Mesendoderm (in vitro differentiated cells): Measurements from ENCODE around the gene NPY2R.

Experiments
- DNase-seq: peaks from one replicate; pipeline ENCODE4 v3.0.0; 2013
- H2AK5ac ChIP-seq: 2 replicates; pipeline ENCODE4 v1.6.1; 2013; ENCODE audit warnings: low read length, inconsistent platforms
- H2BK120ac ChIP-seq: 2 replicates; pipeline ENCODE4 v1.6.1; 2013; ENCODE audit warnings: low read depth, mild to moderate bottlenecking, low read length, moderate library complexity, mixed read lengths
- H2BK15ac ChIP-seq: replicated peaks from 2 replicates; pipeline ENCODE4 v1.6.1; 2013; ENCODE audit warnings: low read depth, mild to moderate bottlenecking, moderate library complexity
- H2BK5ac ChIP-seq: 2 replicates; pipeline ENCODE4 v1.6.1; 2013; ENCODE audit warnings: low read length, inconsistent platforms
- H3K18ac ChIP-seq: 2 replicates; pipeline ENCODE4 v1.6.1; 2013; ENCODE audit warnings: mild to moderate bottlenecking, low read length, mixed read lengths
- H3K23ac ChIP-seq: one replicate; pipeline ENCODE4 v1.6.1; 2013; ENCODE audit warnings: low read length
- H3K27ac ChIP-seq: 2 replicates; pipeline ENCODE4 v1.5.1; 2013; ENCODE audit warnings: low read depth, mild to moderate bottlenecking, inconsistent platforms, low read length, moderate library complexity
- H3K27me3 ChIP-seq: 2 replicates; pipeline ENCODE4 v1.6.1; 2013; ENCODE audit warnings: low read length, control low read depth, mild to moderate bottlenecking, inconsistent platforms; ENCODE audit not compliant: insufficient read depth, poor library complexity
- H3K36me3 ChIP-seq: 2 replicates; pipeline ENCODE4 v1.6.1; 2013; ENCODE audit warnings: low read length, inconsistent platforms; ENCODE audit not compliant: control insufficient read depth, insufficient read depth
- H3K4ac ChIP-seq: one replicate; pipeline ENCODE4 v1.6.1; 2013; ENCODE audit warnings: low read depth, mild to moderate bottlenecking, low read length, moderate library complexity
- H3K4me1 ChIP-seq: 2 replicates; pipeline ENCODE4 v1.6.1; 2013; ENCODE audit warnings: low read depth, low read length, inconsistent platforms; ENCODE audit not compliant: control insufficient read depth
- H3K4me2 ChIP-seq: 2 replicates; pipeline ENCODE4 v1.6.1; 2013; ENCODE audit warnings: low read length
- H3K4me3 ChIP-seq: 2 replicates; pipeline ENCODE4 v1.5.1; 2013; ENCODE audit warnings: mild to moderate bottlenecking, low read length
- H3K56ac ChIP-seq: one replicate; pipeline ENCODE4 v1.6.1; 2013; ENCODE audit warnings: low read length
- H3K79me1 ChIP-seq: 2 replicates; pipeline ENCODE4 v1.6.1; 2013; ENCODE audit warnings: low read length, inconsistent platforms
- H3K79me2 ChIP-seq: 2 replicates; pipeline ENCODE4 v1.6.1; 2013; ENCODE audit warnings: mild to moderate bottlenecking, low read length; ENCODE audit not compliant: control insufficient read depth, insufficient read depth
- H3K9ac ChIP-seq: 2 replicates; pipeline ENCODE4 v1.6.1; 2013; ENCODE audit warnings: low read length, inconsistent platforms
- H4K5ac ChIP-seq: one replicate; pipeline ENCODE4 v1.6.1; 2013; ENCODE audit warnings: low read length
- H4K8ac ChIP-seq: one replicate; pipeline ENCODE4 v1.6.1; 2013; ENCODE audit warnings: low read depth, mild to moderate bottlenecking, control low read depth, low read length, moderate library complexity
- WGBS: extraction: QIAGEN DNeasy Blood & Tissue Kit; methylation state at CpG from one replicate; pipeline ENCODE4 v1.1.7; 2013; ENCODE audit warnings: low lambda C conversion rate, missing lambda C conversion rate; ENCODE audit not compliant: insufficient coverage; ENCODE audit errors: extremely low coverage; 5-methylcytosine and 5-hydroxymethylcytosine counted together

Gene NPY2R

DNA sequence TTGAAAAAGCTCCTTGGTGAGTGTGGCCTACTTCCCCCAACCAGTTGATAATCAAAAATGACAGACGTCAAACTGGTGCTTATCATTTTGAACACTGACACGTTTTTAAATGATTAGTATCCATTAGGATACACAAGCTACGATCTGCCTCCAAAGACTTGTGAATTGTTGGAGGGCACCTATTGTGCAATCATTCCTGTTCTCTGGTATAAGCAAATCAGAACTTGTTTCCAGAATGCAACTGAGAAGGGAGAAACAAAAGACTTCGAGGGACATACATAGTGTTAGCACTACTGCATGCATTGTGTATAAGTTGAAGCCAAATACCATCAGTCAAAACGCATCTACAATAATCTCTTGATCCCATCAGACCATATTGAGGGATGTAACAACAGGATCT lies 11.6 kb downstream of the NPY2R start:
- Histone ChIP-seq H2BK120ac (no peak overlapping the region), H3K56ac (no peak overlapping the region), H3K4me1 (no peaks in the 10 kb centered on the region), H3K79me2 (no peaks in the 10 kb centered on the region), H3K27ac (no peak overlapping the region), H3K9ac (no peak overlapping the region), H3K27me3 (no peaks in the 10 kb centered on the region), H2BK15ac (no peak overlapping the region), H4K5ac (no peak overlapping the region), H2AK5ac (no peak overlapping the region), H4K8ac (no peak overlapping the region), H3K4me2 (no peak overlapping the region), H3K23ac (no peak overlapping the region), H3K79me1 (no peaks in the 10 kb centered on the region), H3K4ac (no peak overlapping the region), H3K18ac (no peak overlapping the region), H3K36me3 (no peaks in the 10 kb centered on the region), H3K4me3 (no peak overlapping the region), H2BK5ac (no peak overlapping the region)
- DNase-seq, result peak; percentile 0
- no CpG with 5 or more reads among the region's 5 CpGs for WGBS

DNA sequence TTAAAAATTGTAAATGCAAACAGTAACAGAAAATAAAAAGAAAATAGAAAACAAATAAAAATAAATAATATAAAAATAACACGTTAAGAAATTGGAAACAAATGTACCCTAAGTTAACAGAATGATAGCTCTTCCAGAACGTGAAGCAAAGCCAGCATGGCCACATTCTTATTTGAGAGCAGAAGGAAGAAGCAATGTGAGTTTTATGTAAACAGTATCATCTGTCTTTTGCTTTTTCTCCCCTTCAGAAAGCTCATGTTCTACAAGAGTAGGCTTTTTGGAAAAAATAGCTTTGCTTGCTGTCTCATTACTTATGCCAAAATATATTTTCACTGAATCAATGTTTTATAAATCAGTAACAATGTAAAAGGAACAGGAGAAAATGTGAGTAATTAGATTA lies 18.7 kb downstream of the NPY2R start:
- Histone ChIP-seq H3K23ac (no peak overlapping the region), H2BK5ac (no peak overlapping the region), H2BK15ac (no peak overlapping the region), H4K8ac (no peak overlapping the region), H3K4me3 (no peak overlapping the region), H3K4me2 (no peak overlapping the region), H3K18ac (no peak overlapping the region), H3K56ac (no peak overlapping the region), H2BK120ac (no peak overlapping the region), H3K4me1 (no peaks in the 10 kb centered on the region), H4K5ac (no peak overlapping the region), H3K36me3 (no peaks in the 10 kb centered on the region), H3K27me3 (no peaks in the 10 kb centered on the region), H3K9ac (no peak overlapping the region), H3K27ac (no peak overlapping the region), H3K4ac (no peak overlapping the region), H3K79me1 (no peaks in the 10 kb centered on the region), H3K79me2 (no peaks in the 10 kb centered on the region), H2AK5ac (no peak overlapping the region)
- WGBS, result no CpG with 5 or more reads among the region's 2 CpGs
- DNase-seq, result no peak

DNA sequence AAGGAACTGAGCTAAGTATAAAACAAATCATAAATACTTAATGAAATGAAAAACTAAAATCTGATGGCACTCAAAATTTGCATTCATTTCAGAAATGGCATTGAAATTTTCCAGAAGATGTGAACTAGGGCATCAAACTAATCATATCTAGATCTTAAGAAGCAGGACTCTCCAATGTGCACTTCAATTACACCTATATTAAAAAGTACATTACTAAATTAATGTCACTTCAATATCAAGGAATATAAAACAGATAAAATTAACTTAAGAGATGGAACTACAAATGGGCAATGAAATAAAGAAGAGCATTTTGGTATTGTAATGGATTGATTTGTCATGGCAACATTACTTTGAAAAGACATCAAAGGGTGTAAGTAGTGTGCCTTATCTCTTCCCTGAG lies 20.3 kb downstream of the NPY2R start:
- no peak overlapping the region for H2BK15ac ChIP-seq
- no peak overlapping the region for H2AK5ac ChIP-seq
- no peak overlapping the region for H3K23ac ChIP-seq
- no peaks in the 10 kb centered on the region for H3K79me2 ChIP-seq
- H3K18ac ChIP-seq, result no peak overlapping the region
- H3K4me3 ChIP-seq, result no peak overlapping the region
- no peak overlapping the region for H2BK120ac ChIP-seq
- H3K9ac ChIP-seq, result no peak overlapping the region
- no peaks in the 10 kb centered on the region for H3K27me3 ChIP-seq
- H3K4me1 ChIP-seq, result no peaks in the 10 kb centered on the region
- no peak overlapping the region for H3K4me2 ChIP-seq
- no peak overlapping the region for H2BK5ac ChIP-seq
- no peak overlapping the region for H4K5ac ChIP-seq
- no peak overlapping the region for H3K27ac ChIP-seq
- H4K8ac ChIP-seq, result no peak overlapping the region
- H3K56ac ChIP-seq, result no peak overlapping the region
- no peaks in the 10 kb centered on the region for H3K36me3 ChIP-seq
- no peaks in the 10 kb centered on the region for H3K79me1 ChIP-seq
- DNase-seq, result no peak
- no peak overlapping the region for H3K4ac ChIP-seq

DNA sequence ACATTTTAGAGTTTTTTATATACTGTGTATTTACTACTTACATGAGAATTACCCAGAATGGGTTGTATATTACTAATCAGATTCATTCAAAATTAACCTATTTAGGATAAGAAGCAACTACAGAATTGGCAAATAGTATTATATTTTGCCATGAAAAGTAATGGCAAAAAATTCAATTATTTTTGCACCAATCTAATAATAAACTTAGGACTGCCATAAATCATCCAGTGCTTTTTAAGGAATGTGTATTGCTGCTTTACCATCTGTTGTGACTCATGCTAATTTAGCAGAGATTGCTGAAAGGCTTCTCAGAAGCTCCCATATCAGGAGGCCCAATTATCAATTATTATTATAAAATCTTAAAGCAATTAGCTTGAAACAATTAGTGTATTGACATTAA lies 24.0 kb downstream of the NPY2R start:
- Histone ChIP-seq H2BK5ac (no peak overlapping the region), H3K79me1 (no peaks in the 10 kb centered on the region), H3K56ac (no peak overlapping the region), H3K79me2 (no peaks in the 10 kb centered on the region), H3K23ac (no peak overlapping the region), H3K9ac (no peak overlapping the region), H3K4me3 (no peak overlapping the region), H3K27me3 (no peaks in the 10 kb centered on the region), H2BK15ac (no peak overlapping the region), H3K18ac (no peak overlapping the region), H3K4ac (no peak overlapping the region), H3K4me2 (no peak overlapping the region), H4K8ac (no peak overlapping the region), H3K27ac (no peak overlapping the region), H3K36me3 (no peaks in the 10 kb centered on the region), H2AK5ac (no peak overlapping the region), H2BK120ac (no peak overlapping the region), H3K4me1 (no peaks in the 10 kb centered on the region), H4K5ac (no peak overlapping the region)
- DNase-seq, result no peak

DNA sequence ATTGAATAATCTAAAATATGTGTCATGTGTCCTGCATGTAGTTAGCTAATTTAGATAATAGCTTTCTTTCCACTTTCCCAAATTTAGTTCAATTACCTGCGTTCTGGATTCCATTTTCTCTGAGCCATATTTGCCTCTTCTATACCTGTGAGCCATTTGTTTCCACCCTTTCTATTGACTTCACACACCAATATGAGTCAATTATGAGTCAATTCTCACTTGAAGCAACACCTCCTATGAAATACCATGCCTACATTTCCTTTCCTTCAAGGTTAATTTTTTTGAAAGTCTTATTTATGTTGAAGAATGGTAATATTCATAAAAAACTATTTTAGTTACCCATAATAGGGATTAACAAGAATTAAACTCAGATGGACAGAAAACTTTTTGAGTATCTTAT lies 25.8 kb downstream of the NPY2R start:
- H4K8ac ChIP-seq, result no peak overlapping the region
- no peak overlapping the region for H2BK120ac ChIP-seq
- no peaks in the 10 kb centered on the region for H3K4me1 ChIP-seq
- no peaks in the 10 kb centered on the region for H3K79me1 ChIP-seq
- no peak overlapping the region for H3K18ac ChIP-seq
- DNase-seq, result no peak
- no CpG with 5 or more reads among the region's 1 CpG for WGBS
- H3K4ac ChIP-seq, result no peak overlapping the region
- H2BK5ac ChIP-seq, result no peak overlapping the region
- no peaks in the 10 kb centered on the region for H3K27me3 ChIP-seq
- no peak overlapping the region for H4K5ac ChIP-seq
- no peak overlapping the region for H3K56ac ChIP-seq
- no peak overlapping the region for H3K4me2 ChIP-seq
- H2AK5ac ChIP-seq, result no peak overlapping the region
- H3K23ac ChIP-seq, result no peak overlapping the region
- no peak overlapping the region for H3K4me3 ChIP-seq
- H3K27ac ChIP-seq, result no peak overlapping the region
- no peaks in the 10 kb centered on the region for H3K36me3 ChIP-seq
- H2BK15ac ChIP-seq, result no peak overlapping the region
- no peaks in the 10 kb centered on the region for H3K79me2 ChIP-seq
- H3K9ac ChIP-seq, result no peak overlapping the region

DNA sequence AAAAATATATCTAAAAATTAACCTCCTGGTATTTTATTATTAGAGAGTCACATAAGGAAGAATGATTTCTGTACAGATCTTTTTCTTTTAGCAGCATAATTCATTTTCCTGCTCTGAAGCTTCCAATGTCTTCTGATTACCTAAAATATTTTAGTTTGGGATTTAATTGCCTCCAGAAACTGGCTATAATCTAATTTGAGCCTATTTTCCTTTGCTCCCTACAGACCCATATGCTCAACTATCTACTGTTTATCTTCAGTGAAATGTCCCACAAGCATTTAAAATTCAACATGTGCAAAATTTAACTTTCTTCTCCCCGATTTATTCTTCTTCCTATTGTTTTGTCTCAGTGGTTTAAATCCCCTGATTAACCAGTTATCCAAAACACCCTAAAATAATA lies 29.1 kb downstream of the NPY2R start:
- no peak overlapping the region for H4K5ac ChIP-seq
- no peak overlapping the region for H2BK15ac ChIP-seq
- H3K27me3 ChIP-seq, result no peaks in the 10 kb centered on the region
- H3K4me3 ChIP-seq, result no peak overlapping the region
- no peak overlapping the region for H3K4ac ChIP-seq
- H3K36me3 ChIP-seq, result no peaks in the 10 kb centered on the region
- no peak overlapping the region for H3K9ac ChIP-seq
- no peak overlapping the region for H2BK5ac ChIP-seq
- no peaks in the 10 kb centered on the region for H3K79me2 ChIP-seq
- H2AK5ac ChIP-seq, result no peak overlapping the region
- H3K23ac ChIP-seq, result no peak overlapping the region
- no peak for DNase-seq
- no peaks in the 10 kb centered on the region for H3K4me1 ChIP-seq
- no peaks in the 10 kb centered on the region for H3K79me1 ChIP-seq
- H3K4me2 ChIP-seq, result no peak overlapping the region
- WGBS, result no CpG with 5 or more reads among the region's 1 CpG
- no peak overlapping the region for H4K8ac ChIP-seq
- H3K56ac ChIP-seq, result no peak overlapping the region
- H3K18ac ChIP-seq, result no peak overlapping the region
- H3K27ac ChIP-seq, result no peak overlapping the region
- H2BK120ac ChIP-seq, result no peak overlapping the region
